WTC11 (cell line): ENCODE data around the gene RBFOX1. TPM values are rescaled to one million over a fixed set of nuclear protein-coding genes. Genes with fewer than 3 reads are reported as not detected.

Source experiments
- ATAC-seq: fragments of 200-7000 bp; cut with Tn5 transposase; 2 replicates; pipeline ENCODE4 v1.10.0; 2021; ENCODE audit warnings: mild to moderate bottlenecking, moderate library complexity
- CTCF ChIA-PET: fragments of 300-600 bp; sonication (Branson Sonifier 250); formaldehyde crosslinking; loops from one replicate; lab custom pipeline; 2021; ENCODE audit warnings: antibody characterized with exemption; lab: Charles Lee
- POLR2A ChIA-PET: fragments of 350-600 bp; sonication (Branson Sonifier 250); formaldehyde crosslinking; loops from one replicate; lab custom pipeline; 2021; ENCODE audit warnings: antibody characterized with exemption; lab: Charles Lee
- DNase-seq: peaks from one replicate; pipeline ENCODE4 v3.0.0; 2021; ENCODE audit warnings: low spot score
- H3K27ac Mint-ChIP-seq: 2 replicates; pipeline ENCODE4 v1.8.0; 2021; ENCODE audit warnings: mixed read lengths
- H3K27me3 Mint-ChIP-seq: 2 replicates; pipeline ENCODE4 v1.8.0; 2021; ENCODE audit warnings: low read depth, mild to moderate bottlenecking, moderate library complexity, mixed read lengths
- H3K36me3 Mint-ChIP-seq: 2 replicates; pipeline ENCODE4 v1.8.0; 2021; ENCODE audit warnings: mixed read lengths
- H3K4me1 Mint-ChIP-seq: 2 replicates; pipeline ENCODE4 v1.8.0; 2022; ENCODE audit warnings: mixed read lengths
- H3K4me3 Mint-ChIP-seq: 2 replicates; pipeline ENCODE4 v1.8.0; 2021; ENCODE audit warnings: mild to moderate bottlenecking, moderate library complexity, mixed read lengths
- H3K9me3 Mint-ChIP-seq: 2 replicates; pipeline ENCODE4 v1.8.0; 2021; ENCODE audit warnings: mixed read lengths
- EMX1 ChIP-seq: fragments of 250-450 bp; sonication (Bioruptor Pico); IDR thresholded peaks from 2 replicates; pipeline ENCODE4 v1.8.0; 2021; ENCODE audit warnings: mild to moderate bottlenecking
- FOXP1 ChIP-seq: sonication (generic); formaldehyde crosslinking; IDR thresholded peaks from 2 replicates; pipeline ENCODE4 v1.8.0; 2022; ENCODE audit warnings: missing genetic modification reagents, mild to moderate bottlenecking, moderate library complexity, borderline replicate concordance
- GTF2I ChIP-seq: fragments of 250-450 bp; sonication (Bioruptor Pico); conservative IDR thresholded peaks from 2 replicates; pipeline ENCODE4 v1.4.0; 2021; ENCODE audit warnings: mild to moderate bottlenecking
- HMGA2 ChIP-seq: fragments of 250-450 bp; sonication (Bioruptor Pico); IDR thresholded peaks from 2 replicates; pipeline ENCODE4 v1.4.0; 2021; ENCODE audit warnings: mild to moderate bottlenecking, moderate library complexity
- JUN ChIP-seq: sonication (generic); formaldehyde crosslinking; IDR thresholded peaks from 2 replicates; pipeline ENCODE4 v1.8.0; 2023; ENCODE audit warnings: mild to moderate bottlenecking, missing genetic modification reagents
- MXD4 ChIP-seq: fragments of 250-450 bp; sonication (Bioruptor Pico); IDR thresholded peaks from 2 replicates; pipeline ENCODE4 v1.8.0; 2021; ENCODE audit warnings: mild to moderate bottlenecking, moderate library complexity, borderline replicate concordance
- NR2C2 ChIP-seq: sonication (generic); formaldehyde crosslinking; IDR thresholded peaks from 2 replicates; pipeline ENCODE4 v1.8.0; 2022; ENCODE audit warnings: mild to moderate bottlenecking, missing genetic modification reagents
- TCF7 ChIP-seq: sonication (generic); formaldehyde crosslinking; IDR thresholded peaks from 2 replicates; pipeline ENCODE4 v1.8.0; 2022; ENCODE audit warnings: mild to moderate bottlenecking, low read depth, missing genetic modification reagents, moderate library complexity
- TEAD4 ChIP-seq: sonication (generic); formaldehyde crosslinking; IDR thresholded peaks from 2 replicates; pipeline ENCODE4 v1.8.0; 2022; ENCODE audit warnings: mild to moderate bottlenecking, missing genetic modification reagents
- ZNF232 ChIP-seq: sonication (generic); formaldehyde crosslinking; IDR thresholded peaks from 2 replicates; pipeline ENCODE4 v1.8.0; 2022; ENCODE audit warnings: mild to moderate bottlenecking, missing genetic modification reagents
- ZNF671 ChIP-seq: fragments of 250-450 bp; sonication (Bioruptor Pico); IDR thresholded peaks from 2 replicates; pipeline ENCODE4 v1.8.0; 2021; ENCODE audit warnings: mild to moderate bottlenecking
- total RNA-seq: library from RNA; stranded (reverse); gene quantifications from 3 replicates; pipeline ENCODE4 v1.2.3, GENCODE V29; 2021
- TF ChIP-seq, protein P1 (sequence below): sonication (generic); formaldehyde crosslinking; IDR thresholded peaks from 2 replicates; pipeline ENCODE4 v1.8.1; 2022; ENCODE audit warnings: low read depth, missing genetic modification reagents, borderline replicate concordance
- TF ChIP-seq, protein P2 (sequence below): sonication (generic); formaldehyde crosslinking; IDR thresholded peaks from 2 replicates; pipeline ENCODE4 v1.8.0; 2022; ENCODE audit warnings: missing genetic modification reagents
- TF ChIP-seq, protein P3 (sequence below): sonication (generic); formaldehyde crosslinking; IDR thresholded peaks from 2 replicates; pipeline ENCODE4 v1.8.1; 2023; ENCODE audit warnings: mild to moderate bottlenecking, moderate library complexity, missing genetic modification reagents
- TF ChIP-seq, protein P4 (sequence below): sonication (generic); formaldehyde crosslinking; IDR thresholded peaks from 2 replicates; pipeline ENCODE4 v1.8.0; 2022; ENCODE audit warnings: mild to moderate bottlenecking, missing genetic modification reagents
- TF ChIP-seq, protein P5 (sequence below): sonication (generic); formaldehyde crosslinking; IDR thresholded peaks from 2 replicates; pipeline ENCODE4 v1.8.1; 2022; ENCODE audit warnings: low read depth, mild to moderate bottlenecking, moderate library complexity, missing genetic modification reagents, borderline replicate concordance
- TF ChIP-seq, protein P6 (sequence below): sonication (generic); formaldehyde crosslinking; IDR thresholded peaks from 2 replicates; pipeline ENCODE4 v1.8.0; 2022; ENCODE audit warnings: mild to moderate bottlenecking, missing genetic modification reagents
- TF ChIP-seq, protein P7 (sequence below): sonication (generic); formaldehyde crosslinking; IDR thresholded peaks from 2 replicates; pipeline ENCODE4 v1.8.1; 2023; ENCODE audit warnings: mild to moderate bottlenecking, missing genetic modification reagents
- TF ChIP-seq, protein P8 (sequence below): fragments of 200-600 bp; IDR thresholded peaks from 2 replicates; pipeline ENCODE4 v1.8.0; 2022; ENCODE audit warnings: antibody characterized with exemption
- TF ChIP-seq, protein P9 (sequence below): sonication (generic); formaldehyde crosslinking; IDR thresholded peaks from 2 replicates; pipeline ENCODE4 v1.8.1; 2022; ENCODE audit warnings: mild to moderate bottlenecking, missing genetic modification reagents, moderate library complexity, borderline replicate concordance

Gene RBFOX1
- total RNA-seq, 1 experiment from 2014 or later: 1.1 TPM

DNA sequence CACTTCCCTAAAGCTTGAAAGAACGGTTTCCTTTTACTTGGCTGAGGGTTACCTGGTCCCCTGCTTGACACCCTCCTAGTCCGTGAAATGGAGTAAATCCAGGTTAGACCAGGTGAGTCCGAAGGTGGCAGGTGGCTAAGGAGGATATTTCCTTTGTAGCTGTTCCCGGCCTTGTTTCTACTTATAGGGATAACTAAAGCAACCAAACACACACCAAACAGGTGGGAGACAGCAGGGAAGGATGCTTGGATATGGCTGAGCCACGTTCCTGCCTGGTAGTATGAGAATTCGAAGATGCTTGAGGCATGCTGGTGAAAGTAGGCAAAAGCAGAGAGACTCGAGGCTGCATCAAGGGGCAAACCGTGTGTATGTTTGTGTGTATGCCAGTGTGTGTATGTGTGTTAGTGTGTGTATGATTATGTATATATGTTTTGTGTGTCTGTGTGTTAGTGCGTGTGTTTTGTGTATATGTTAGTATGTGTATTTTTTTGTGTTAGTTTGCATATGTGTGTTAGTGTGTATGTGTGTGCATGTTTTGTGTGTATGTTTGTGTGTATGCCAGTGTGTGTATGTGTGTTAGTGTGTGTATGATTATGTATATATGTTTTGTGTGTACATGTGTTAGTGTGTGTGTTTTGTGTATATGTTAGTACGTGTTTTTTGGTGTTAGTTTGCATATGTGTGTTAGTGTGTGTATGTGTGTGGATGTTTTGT, 28.9 kb downstream of the RBFOX1 start:
- TF ChIP-seq, protein P1, sequence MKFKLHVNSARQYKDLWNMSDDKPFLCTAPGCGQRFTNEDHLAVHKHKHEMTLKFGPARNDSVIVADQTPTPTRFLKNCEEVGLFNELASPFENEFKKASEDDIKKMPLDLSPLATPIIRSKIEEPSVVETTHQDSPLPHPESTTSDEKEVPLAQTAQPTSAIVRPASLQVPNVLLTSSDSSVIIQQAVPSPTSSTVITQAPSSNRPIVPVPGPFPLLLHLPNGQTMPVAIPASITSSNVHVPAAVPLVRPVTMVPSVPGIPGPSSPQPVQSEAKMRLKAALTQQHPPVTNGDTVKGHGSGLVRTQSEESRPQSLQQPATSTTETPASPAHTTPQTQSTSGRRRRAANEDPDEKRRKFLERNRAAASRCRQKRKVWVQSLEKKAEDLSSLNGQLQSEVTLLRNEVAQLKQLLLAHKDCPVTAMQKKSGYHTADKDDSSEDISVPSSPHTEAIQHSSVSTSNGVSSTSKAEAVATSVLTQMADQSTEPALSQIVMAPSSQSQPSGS (CRISPR knock-in tag): no peak
- TF ChIP-seq MXD4 (CRISPR knock-in tag) (no peak), TCF7 (CRISPR knock-in tag) (no peak), TEAD4 (CRISPR knock-in tag) (no peak), HMGA2 (CRISPR knock-in tag) (no peak), NR2C2 (CRISPR knock-in tag) (no peak)
- TF ChIP-seq, protein P2, sequence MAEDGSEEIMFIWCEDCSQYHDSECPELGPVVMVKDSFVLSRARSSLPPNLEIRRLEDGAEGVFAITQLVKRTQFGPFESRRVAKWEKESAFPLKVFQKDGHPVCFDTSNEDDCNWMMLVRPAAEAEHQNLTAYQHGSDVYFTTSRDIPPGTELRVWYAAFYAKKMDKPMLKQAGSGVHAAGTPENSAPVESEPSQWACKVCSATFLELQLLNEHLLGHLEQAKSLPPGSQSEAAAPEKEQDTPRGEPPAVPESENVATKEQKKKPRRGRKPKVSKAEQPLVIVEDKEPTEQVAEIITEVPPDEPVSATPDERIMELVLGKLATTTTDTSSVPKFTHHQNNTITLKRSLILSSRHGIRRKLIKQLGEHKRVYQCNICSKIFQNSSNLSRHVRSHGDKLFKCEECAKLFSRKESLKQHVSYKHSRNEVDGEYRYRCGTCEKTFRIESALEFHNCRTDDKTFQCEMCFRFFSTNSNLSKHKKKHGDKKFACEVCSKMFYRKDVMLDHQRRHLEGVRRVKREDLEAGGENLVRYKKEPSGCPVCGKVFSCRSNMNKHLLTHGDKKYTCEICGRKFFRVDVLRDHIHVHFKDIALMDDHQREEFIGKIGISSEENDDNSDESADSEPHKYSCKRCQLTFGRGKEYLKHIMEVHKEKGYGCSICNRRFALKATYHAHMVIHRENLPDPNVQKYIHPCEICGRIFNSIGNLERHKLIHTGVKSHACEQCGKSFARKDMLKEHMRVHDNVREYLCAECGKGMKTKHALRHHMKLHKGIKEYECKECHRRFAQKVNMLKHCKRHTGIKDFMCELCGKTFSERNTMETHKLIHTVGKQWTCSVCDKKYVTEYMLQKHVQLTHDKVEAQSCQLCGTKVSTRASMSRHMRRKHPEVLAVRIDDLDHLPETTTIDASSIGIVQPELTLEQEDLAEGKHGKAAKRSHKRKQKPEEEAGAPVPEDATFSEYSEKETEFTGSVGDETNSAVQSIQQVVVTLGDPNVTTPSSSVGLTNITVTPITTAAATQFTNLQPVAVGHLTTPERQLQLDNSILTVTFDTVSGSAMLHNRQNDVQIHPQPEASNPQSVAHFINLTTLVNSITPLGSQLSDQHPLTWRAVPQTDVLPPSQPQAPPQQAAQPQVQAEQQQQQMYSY (CRISPR knock-in tag): no peak
- TF ChIP-seq, protein P3, sequence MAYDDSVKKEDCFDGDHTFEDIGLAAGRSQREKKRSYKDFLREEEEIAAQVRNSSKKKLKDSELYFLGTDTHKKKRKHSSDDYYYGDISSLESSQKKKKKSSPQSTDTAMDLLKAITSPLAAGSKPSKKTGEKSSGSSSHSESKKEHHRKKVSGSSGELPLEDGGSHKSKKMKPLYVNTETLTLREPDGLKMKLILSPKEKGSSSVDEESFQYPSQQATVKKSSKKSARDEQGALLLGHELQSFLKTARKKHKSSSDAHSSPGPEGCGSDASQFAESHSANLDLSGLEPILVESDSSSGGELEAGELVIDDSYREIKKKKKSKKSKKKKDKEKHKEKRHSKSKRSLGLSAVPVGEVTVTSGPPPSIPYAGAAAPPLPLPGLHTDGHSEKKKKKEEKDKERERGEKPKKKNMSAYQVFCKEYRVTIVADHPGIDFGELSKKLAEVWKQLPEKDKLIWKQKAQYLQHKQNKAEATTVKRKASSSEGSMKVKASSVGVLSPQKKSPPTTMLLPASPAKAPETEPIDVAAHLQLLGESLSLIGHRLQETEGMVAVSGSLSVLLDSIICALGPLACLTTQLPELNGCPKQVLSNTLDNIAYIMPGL: no peak
- TF ChIP-seq, protein P4, sequence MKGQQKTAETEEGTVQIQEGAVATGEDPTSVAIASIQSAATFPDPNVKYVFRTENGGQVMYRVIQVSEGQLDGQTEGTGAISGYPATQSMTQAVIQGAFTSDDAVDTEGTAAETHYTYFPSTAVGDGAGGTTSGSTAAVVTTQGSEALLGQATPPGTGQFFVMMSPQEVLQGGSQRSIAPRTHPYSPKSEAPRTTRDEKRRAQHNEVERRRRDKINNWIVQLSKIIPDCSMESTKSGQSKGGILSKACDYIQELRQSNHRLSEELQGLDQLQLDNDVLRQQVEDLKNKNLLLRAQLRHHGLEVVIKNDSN: no peak
- TF ChIP-seq, protein P5, sequence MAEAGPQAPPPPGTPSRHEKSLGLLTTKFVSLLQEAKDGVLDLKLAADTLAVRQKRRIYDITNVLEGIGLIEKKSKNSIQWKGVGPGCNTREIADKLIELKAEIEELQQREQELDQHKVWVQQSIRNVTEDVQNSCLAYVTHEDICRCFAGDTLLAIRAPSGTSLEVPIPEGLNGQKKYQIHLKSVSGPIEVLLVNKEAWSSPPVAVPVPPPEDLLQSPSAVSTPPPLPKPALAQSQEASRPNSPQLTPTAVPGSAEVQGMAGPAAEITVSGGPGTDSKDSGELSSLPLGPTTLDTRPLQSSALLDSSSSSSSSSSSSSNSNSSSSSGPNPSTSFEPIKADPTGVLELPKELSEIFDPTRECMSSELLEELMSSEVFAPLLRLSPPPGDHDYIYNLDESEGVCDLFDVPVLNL (CRISPR knock-in tag): no peak
- Mint-ChIP-seq H3K27me3 (peaks cover 12% of the 10 kb centered on the region), H3K4me1 (no peaks in the 10 kb centered on the region), H3K27ac (no peak overlapping the region), H3K36me3 (peaks cover 65% of the 10 kb centered on the region), H3K9me3 (peaks cover 43% of the 10 kb centered on the region), H3K4me3 (no peak overlapping the region)
- DNase-seq (no peak), ATAC-seq (no peak)
- CTCF ChIA-PET: no interaction called here
- POLR2A ChIA-PET: no interaction called here

DNA sequence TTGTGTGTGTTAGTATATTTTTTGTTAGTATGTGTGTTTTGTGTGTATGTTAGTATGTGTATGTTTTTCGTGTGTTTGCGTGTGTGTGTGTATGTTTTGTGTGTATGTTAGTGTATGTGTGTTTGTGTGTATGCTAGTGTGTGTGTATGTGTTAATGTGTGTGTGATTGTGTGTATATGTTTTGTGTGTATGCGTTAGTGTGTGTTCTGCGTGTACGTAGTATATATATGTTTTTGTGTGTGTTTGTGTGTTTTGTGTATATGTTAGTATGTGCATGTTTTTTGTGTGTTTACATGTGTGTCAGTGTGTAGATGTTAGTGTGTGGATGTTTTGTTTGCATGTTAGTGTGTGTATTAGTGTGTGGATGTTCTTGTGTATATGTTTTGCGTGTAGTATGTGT, 29.6 kb downstream of the RBFOX1 start:
- Mint-ChIP-seq H3K4me1 (no peaks in the 10 kb centered on the region), H3K4me3 (no peak overlapping the region), H3K27me3 (peaks cover 9% of the 10 kb centered on the region), H3K27ac (no peak overlapping the region), H3K36me3 (peaks cover 65% of the 10 kb centered on the region), H3K9me3 (peaks cover 43% of the 10 kb centered on the region)
- ChIA-PET POLR2A (no interaction called here), CTCF (no interaction called here)
- no peak for DNase-seq
- ATAC-seq: no peak
- TF ChIP-seq, protein P6, sequence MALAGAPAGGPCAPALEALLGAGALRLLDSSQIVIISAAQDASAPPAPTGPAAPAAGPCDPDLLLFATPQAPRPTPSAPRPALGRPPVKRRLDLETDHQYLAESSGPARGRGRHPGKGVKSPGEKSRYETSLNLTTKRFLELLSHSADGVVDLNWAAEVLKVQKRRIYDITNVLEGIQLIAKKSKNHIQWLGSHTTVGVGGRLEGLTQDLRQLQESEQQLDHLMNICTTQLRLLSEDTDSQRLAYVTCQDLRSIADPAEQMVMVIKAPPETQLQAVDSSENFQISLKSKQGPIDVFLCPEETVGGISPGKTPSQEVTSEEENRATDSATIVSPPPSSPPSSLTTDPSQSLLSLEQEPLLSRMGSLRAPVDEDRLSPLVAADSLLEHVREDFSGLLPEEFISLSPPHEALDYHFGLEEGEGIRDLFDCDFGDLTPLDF (CRISPR knock-in tag): no peak
- TF ChIP-seq FOXP1 (CRISPR knock-in tag) (no peak), JUN (no peak), ZNF671 (no peak), GTF2I (CRISPR knock-in tag) (no peak), EMX1 (CRISPR knock-in tag) (no peak), ZNF232 (CRISPR knock-in tag) (no peak)
- TF ChIP-seq, protein P7, sequence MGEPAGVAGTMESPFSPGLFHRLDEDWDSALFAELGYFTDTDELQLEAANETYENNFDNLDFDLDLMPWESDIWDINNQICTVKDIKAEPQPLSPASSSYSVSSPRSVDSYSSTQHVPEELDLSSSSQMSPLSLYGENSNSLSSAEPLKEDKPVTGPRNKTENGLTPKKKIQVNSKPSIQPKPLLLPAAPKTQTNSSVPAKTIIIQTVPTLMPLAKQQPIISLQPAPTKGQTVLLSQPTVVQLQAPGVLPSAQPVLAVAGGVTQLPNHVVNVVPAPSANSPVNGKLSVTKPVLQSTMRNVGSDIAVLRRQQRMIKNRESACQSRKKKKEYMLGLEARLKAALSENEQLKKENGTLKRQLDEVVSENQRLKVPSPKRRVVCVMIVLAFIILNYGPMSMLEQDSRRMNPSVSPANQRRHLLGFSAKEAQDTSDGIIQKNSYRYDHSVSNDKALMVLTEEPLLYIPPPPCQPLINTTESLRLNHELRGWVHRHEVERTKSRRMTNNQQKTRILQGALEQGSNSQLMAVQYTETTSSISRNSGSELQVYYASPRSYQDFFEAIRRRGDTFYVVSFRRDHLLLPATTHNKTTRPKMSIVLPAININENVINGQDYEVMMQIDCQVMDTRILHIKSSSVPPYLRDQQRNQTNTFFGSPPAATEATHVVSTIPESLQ (CRISPR knock-in tag): no peak
- TF ChIP-seq, protein P8, sequence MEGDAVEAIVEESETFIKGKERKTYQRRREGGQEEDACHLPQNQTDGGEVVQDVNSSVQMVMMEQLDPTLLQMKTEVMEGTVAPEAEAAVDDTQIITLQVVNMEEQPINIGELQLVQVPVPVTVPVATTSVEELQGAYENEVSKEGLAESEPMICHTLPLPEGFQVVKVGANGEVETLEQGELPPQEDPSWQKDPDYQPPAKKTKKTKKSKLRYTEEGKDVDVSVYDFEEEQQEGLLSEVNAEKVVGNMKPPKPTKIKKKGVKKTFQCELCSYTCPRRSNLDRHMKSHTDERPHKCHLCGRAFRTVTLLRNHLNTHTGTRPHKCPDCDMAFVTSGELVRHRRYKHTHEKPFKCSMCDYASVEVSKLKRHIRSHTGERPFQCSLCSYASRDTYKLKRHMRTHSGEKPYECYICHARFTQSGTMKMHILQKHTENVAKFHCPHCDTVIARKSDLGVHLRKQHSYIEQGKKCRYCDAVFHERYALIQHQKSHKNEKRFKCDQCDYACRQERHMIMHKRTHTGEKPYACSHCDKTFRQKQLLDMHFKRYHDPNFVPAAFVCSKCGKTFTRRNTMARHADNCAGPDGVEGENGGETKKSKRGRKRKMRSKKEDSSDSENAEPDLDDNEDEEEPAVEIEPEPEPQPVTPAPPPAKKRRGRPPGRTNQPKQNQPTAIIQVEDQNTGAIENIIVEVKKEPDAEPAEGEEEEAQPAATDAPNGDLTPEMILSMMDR: no peak
- TF ChIP-seq, protein P9, sequence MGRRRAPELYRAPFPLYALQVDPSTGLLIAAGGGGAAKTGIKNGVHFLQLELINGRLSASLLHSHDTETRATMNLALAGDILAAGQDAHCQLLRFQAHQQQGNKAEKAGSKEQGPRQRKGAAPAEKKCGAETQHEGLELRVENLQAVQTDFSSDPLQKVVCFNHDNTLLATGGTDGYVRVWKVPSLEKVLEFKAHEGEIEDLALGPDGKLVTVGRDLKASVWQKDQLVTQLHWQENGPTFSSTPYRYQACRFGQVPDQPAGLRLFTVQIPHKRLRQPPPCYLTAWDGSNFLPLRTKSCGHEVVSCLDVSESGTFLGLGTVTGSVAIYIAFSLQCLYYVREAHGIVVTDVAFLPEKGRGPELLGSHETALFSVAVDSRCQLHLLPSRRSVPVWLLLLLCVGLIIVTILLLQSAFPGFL (CRISPR knock-in tag): no peak
